K562 (cell line): ENCODE results near the gene EBI3. TPM values are rescaled to one million over a fixed set of nuclear protein-coding genes. Genes with fewer than 3 reads are reported as not detected.

ENCODE experiments used
- ARID4B ChIP-seq: sonication (generic); formaldehyde crosslinking; IDR thresholded peaks from 2 replicates; pipeline ENCODE4 v1.8.0; 2022; ENCODE audit warnings: mild to moderate bottlenecking, missing genetic modification reagents
- CBFA2T2 ChIP-seq: fragments of 450-650 bp; conservative IDR thresholded peaks from 2 replicates; pipeline ENCODE4 v1.6.1; 2017; ENCODE audit warnings: mild to moderate bottlenecking
- CBFA2T3 ChIP-seq: fragments of 450-650 bp; IDR thresholded peaks from 2 replicates; pipeline ENCODE4 v1.6.1; 2017
- CHD4 ChIP-seq: fragments of 200-600 bp; sonication (generic); IDR thresholded peaks from 3 replicates; pipeline ENCODE4 v1.6.1; 2012; ENCODE audit warnings: low read depth, mild to moderate bottlenecking, mixed read lengths, low read length, inconsistent platforms; ENCODE audit not compliant: insufficient read depth, insufficient replicate concordance, poor library complexity, severe bottlenecking
- MTA3 ChIP-seq: fragments of 450-650 bp; formaldehyde crosslinking; IDR thresholded peaks from 2 replicates; pipeline ENCODE4 v1.6.1; 2017; ENCODE audit warnings: mild to moderate bottlenecking, borderline replicate concordance
- NBN ChIP-seq: fragments of 450-650 bp; IDR thresholded peaks from 2 replicates; pipeline ENCODE4 v1.6.1; 2016; ENCODE audit warnings: low read depth, mild to moderate bottlenecking
- NFRKB ChIP-seq: fragments of 450-650 bp; IDR thresholded peaks from 2 replicates; pipeline ENCODE4 v1.6.1; 2016; ENCODE audit warnings: low read depth
- PCBP1 ChIP-seq: fragments of 200-400 bp; formaldehyde crosslinking; IDR thresholded peaks from 2 replicates; pipeline ENCODE4 v1.6.1; 2018; ENCODE audit warnings: mild to moderate bottlenecking, low read depth, low read length; ENCODE audit not compliant: poor library complexity, severe bottlenecking
- PHB2 ChIP-seq: fragments of 450-650 bp; IDR thresholded peaks from 2 replicates; pipeline ENCODE4 v1.6.1; 2017; ENCODE audit warnings: low read depth
- PTBP1 ChIP-seq: fragments of 200-400 bp; formaldehyde crosslinking; IDR thresholded peaks from 2 replicates; pipeline ENCODE4 v1.6.1; 2017; ENCODE audit warnings: low read depth, low read length
- RBFOX2 ChIP-seq: fragments of 200-400 bp; formaldehyde crosslinking; IDR thresholded peaks from 2 replicates; pipeline ENCODE4 v1.6.1; 2017; ENCODE audit warnings: low read depth, mild to moderate bottlenecking, low read length, moderate library complexity
- TEAD1 ChIP-seq, 2 experiments: fragments of 450-650 bp in 1 of 2; sonication (generic) in 1 of 2; formaldehyde crosslinking; IDR thresholded peaks; 2 replicates each; pipeline versions ENCODE4 v1.4.0 to v1.8.0; 2020 to 2022; ENCODE audit warnings: mild to moderate bottlenecking in 2 of 2, missing genetic modification reagents in 1 of 2
- U2AF2 ChIP-seq: fragments of 200-400 bp; formaldehyde crosslinking; optimal IDR thresholded peaks from 2 replicates; pipeline ENCODE3; 2017; ENCODE audit warnings: low read depth, mild to moderate bottlenecking, low read length
- ZC3H11A ChIP-seq: IDR thresholded peaks from 2 replicates; pipeline ENCODE4 v1.6.1; 2012; ENCODE audit warnings: low read depth, low read length, improper control_type of control experiment
- ZNF232 ChIP-seq: sonication (generic); formaldehyde crosslinking; IDR thresholded peaks from 2 replicates; pipeline ENCODE4 v1.8.0; 2022; ENCODE audit warnings: mild to moderate bottlenecking, missing genetic modification reagents
- polyA plus RNA-seq, 8 experiments: library from polyadenylated mRNA; depleted of rRNA in 4 of 8; stranded (reverse) in 5 of 8; unstranded in 3 of 8; fragments of >200 nt; fragmentation: Nextera tagmentation in 2 of 8; fragmentation: Illumina TruSeq in 1 of 8; extraction: Ambion mirVana in 2 of 8; extraction: Trizol in 1 of 8; gene quantifications; 2 replicates each; pipeline versions ENCODE4 v1.2.1 to v1.2.3, GENCODE V29; 2011 to 2014; ENCODE audit warnings: inconsistent platforms in 1 of 8, missing spikeins in 1 of 8
- total RNA-seq, 7 experiments: library from RNA; depleted of rRNA in 6 of 7; stranded (reverse); fragments of >200 nt in 6 of 7; fragmentation: Illumina TruSeq in 2 of 7; extraction: Trizol in 2 of 7; gene quantifications; 2 replicates each; pipeline versions ENCODE4 v1.2.1 to v1.2.3, GENCODE V29; 2011 to 2021; ENCODE audit warnings: low replicate concordance in 1 of 7
- TF ChIP-seq, protein P1 (sequence below): fragments of 450-650 bp; IDR thresholded peaks from 2 replicates; pipeline ENCODE4 v1.7.0; 2016; ENCODE audit warnings: borderline replicate concordance
- TF ChIP-seq, protein P2 (sequence below): fragments of 250-450 bp; sonication (Bioruptor Pico); IDR thresholded peaks from 2 replicates; pipeline ENCODE4 v1.5.0; 2020; ENCODE audit warnings: mild to moderate bottlenecking, borderline replicate concordance

EBI3 gene
- total and polyA plus RNA-seq, 9 of the 15 experiments (the other 6 are each of a cell fraction or from before 2014, with no cell fraction given), result 0.08 to 0.35 (median 0.22) TPM; not detected in 6

- TF ChIP-seq CBFA2T2, result no peak
- TF ChIP-seq CHD4, result no peak
- TF ChIP-seq PTBP1, result no peak
- no peak for TF ChIP-seq U2AF2
- no peak for TF ChIP-seq PHB2
- TF ChIP-seq ZNF232 (CRISPR knock-in tag), result no peak
- TF ChIP-seq, protein P1, sequence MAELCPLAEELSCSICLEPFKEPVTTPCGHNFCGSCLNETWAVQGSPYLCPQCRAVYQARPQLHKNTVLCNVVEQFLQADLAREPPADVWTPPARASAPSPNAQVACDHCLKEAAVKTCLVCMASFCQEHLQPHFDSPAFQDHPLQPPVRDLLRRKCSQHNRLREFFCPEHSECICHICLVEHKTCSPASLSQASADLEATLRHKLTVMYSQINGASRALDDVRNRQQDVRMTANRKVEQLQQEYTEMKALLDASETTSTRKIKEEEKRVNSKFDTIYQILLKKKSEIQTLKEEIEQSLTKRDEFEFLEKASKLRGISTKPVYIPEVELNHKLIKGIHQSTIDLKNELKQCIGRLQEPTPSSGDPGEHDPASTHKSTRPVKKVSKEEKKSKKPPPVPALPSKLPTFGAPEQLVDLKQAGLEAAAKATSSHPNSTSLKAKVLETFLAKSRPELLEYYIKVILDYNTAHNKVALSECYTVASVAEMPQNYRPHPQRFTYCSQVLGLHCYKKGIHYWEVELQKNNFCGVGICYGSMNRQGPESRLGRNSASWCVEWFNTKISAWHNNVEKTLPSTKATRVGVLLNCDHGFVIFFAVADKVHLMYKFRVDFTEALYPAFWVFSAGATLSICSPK, result no peak
- no peak for TF ChIP-seq CBFA2T3
- peak; percentile 77; the same call in 1 of the 2 replicates for TF ChIP-seq MTA3
- TF ChIP-seq, protein P2, sequence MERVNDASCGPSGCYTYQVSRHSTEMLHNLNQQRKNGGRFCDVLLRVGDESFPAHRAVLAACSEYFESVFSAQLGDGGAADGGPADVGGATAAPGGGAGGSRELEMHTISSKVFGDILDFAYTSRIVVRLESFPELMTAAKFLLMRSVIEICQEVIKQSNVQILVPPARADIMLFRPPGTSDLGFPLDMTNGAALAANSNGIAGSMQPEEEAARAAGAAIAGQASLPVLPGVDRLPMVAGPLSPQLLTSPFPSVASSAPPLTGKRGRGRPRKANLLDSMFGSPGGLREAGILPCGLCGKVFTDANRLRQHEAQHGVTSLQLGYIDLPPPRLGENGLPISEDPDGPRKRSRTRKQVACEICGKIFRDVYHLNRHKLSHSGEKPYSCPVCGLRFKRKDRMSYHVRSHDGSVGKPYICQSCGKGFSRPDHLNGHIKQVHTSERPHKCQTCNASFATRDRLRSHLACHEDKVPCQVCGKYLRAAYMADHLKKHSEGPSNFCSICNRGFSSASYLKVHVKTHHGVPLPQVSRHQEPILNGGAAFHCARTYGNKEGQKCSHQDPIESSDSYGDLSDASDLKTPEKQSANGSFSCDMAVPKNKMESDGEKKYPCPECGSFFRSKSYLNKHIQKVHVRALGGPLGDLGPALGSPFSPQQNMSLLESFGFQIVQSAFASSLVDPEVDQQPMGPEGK, result no peak
- no peak for TF ChIP-seq PCBP1
- TF ChIP-seq TEAD1 (CRISPR knock-in tag; IDR thresholded peaks at IDR 0.05), result peak in 1 of 2 experiments; percentile 90; a peak in 1 of 4 replicates
- TF ChIP-seq NBN, result peak; percentile 86
- peak; percentile 81 for TF ChIP-seq RBFOX2
- peak; percentile 93 for TF ChIP-seq NFRKB
- TF ChIP-seq ZC3H11A, result peak; percentile 35; the same call in 1 of the 2 replicates
- peak; percentile 54; the same call in 1 of the 2 replicates for TF ChIP-seq ARID4B (CRISPR knock-in tag)
These were observed 17.7 kb downstream of the EBI3 start, which contains the start of gene YJU2 (continued) for GRCh38 chr19:4246767-4247593.
